IMR-90 (cell line): ENCODE results near the gene CPEB2. TPM values are rescaled to one million over a fixed set of nuclear protein-coding genes. Genes with fewer than 3 reads are reported as not detected.

ENCODE experiments used
- ATAC-seq: fragments of 200-7000 bp; cut with Tn5 transposase; 2 replicates; pipeline ENCODE4 v1.9.1; 2020; ENCODE audit warnings: low read depth, mild to moderate bottlenecking, moderate library complexity
- BruUV-seq: library from RNA; stranded (reverse); fragments of 400-500 nt; replicated peaks from 2 replicates; lab custom pipeline; 2021; lab: Mats Ljungman, UMichigan
- CTCF ChIA-PET: fragments of 300-600 bp; formaldehyde crosslinking; extraction: SDS; loops from one replicate; lab custom pipeline; 2021; ENCODE audit warnings: antibody characterized with exemption; lab: Yijun Ruan, JAX
- POLR2A ChIA-PET: fragments of 300-600 bp; sonication (Branson Sonifier 250); formaldehyde crosslinking; loops from one replicate; lab custom pipeline; 2022; ENCODE audit warnings: antibody characterized with exemption; ENCODE audit not compliant: unreplicated experiment; lab: Charles Lee
- DNase-seq: peaks from one replicate; pipeline ENCODE4 v3.0.0; 2013
- H2AFZ ChIP-seq: replicated peaks from 2 replicates; pipeline ENCODE3; 2013; ENCODE audit warnings: low read length, mild to moderate bottlenecking; ENCODE audit not compliant: poor library complexity
- H2AK5ac ChIP-seq: 2 replicates; pipeline ENCODE4 v1.6.1; 2013; ENCODE audit warnings: low read depth, low read length, inconsistent platforms
- H2AK9ac ChIP-seq: replicated peaks from 2 replicates; pipeline ENCODE3; 2013; ENCODE audit warnings: mild to moderate bottlenecking, low read depth, low read length, moderate library complexity; ENCODE audit not compliant: poor library complexity
- H2BK120ac ChIP-seq: 2 replicates; pipeline ENCODE4 v1.6.1; 2013; ENCODE audit warnings: low read depth, low read length, inconsistent platforms
- H2BK15ac ChIP-seq: 3 replicates; pipeline ENCODE4 v1.6.1; 2013; ENCODE audit warnings: low read depth, low read length, inconsistent platforms
- H2BK20ac ChIP-seq: 2 replicates; pipeline ENCODE4 v1.6.1; 2013; ENCODE audit warnings: low read depth, mild to moderate bottlenecking, inconsistent platforms, low read length, moderate library complexity
- H2BK5ac ChIP-seq: 2 replicates; pipeline ENCODE4 v1.6.1; 2013; ENCODE audit warnings: mild to moderate bottlenecking, low read depth, low read length, inconsistent platforms; ENCODE audit not compliant: poor library complexity, severe bottlenecking
- H3K14ac ChIP-seq: replicated peaks from 2 replicates; pipeline ENCODE4 v1.6.1; 2013; ENCODE audit warnings: low read depth, low read length, inconsistent platforms
- H3K18ac ChIP-seq: 2 replicates; pipeline ENCODE4 v1.6.1; 2013; ENCODE audit warnings: low read depth, low read length, control low read depth
- H3K23ac ChIP-seq: 2 replicates; pipeline ENCODE4 v1.6.1; 2013; ENCODE audit warnings: low read depth, low read length, inconsistent platforms
- H3K27ac ChIP-seq: 2 replicates; pipeline ENCODE4 v1.5.1; 2013; ENCODE audit warnings: mild to moderate bottlenecking, control low read depth, low read length; ENCODE audit not compliant: insufficient read depth
- H3K27me3 ChIP-seq: 2 replicates; pipeline ENCODE4 v1.6.1; 2013; ENCODE audit warnings: low read length; ENCODE audit not compliant: control insufficient read depth, insufficient read depth
- H3K36me3 ChIP-seq: 2 replicates; pipeline ENCODE4 v1.6.1; 2013; ENCODE audit warnings: low read length, mixed read lengths; ENCODE audit not compliant: control insufficient read depth, insufficient read depth
- H3K4ac ChIP-seq: 2 replicates; pipeline ENCODE4 v1.6.1; 2013; ENCODE audit warnings: low read depth, low read length, inconsistent platforms
- H3K4me1 ChIP-seq: 2 replicates; pipeline ENCODE4 v1.6.1; 2013; ENCODE audit warnings: low read length, mixed read lengths; ENCODE audit not compliant: control insufficient read depth, insufficient read depth
- H3K4me2 ChIP-seq: 2 replicates; pipeline ENCODE4 v1.6.1; 2013; ENCODE audit warnings: low read depth, mild to moderate bottlenecking, control low read depth, low read length, moderate library complexity
- H3K4me3 ChIP-seq: 2 replicates; pipeline ENCODE4 v1.5.1; 2013; ENCODE audit warnings: low read depth, mild to moderate bottlenecking, control low read depth, low read length, moderate library complexity; ENCODE audit not compliant: insufficient read depth
- H3K56ac ChIP-seq: 2 replicates; pipeline ENCODE4 v1.6.1; 2013; ENCODE audit warnings: low read length, inconsistent platforms; ENCODE audit not compliant: insufficient read depth; ENCODE audit errors: extremely low read depth
- H3K79me1 ChIP-seq, 2 experiments: 2 replicates each; pipeline ENCODE4 v1.6.1; 2013; ENCODE audit warnings: low read length in 2 of 2, inconsistent platforms in 1 of 2, low read depth in 1 of 2
- H3K9ac ChIP-seq: 2 replicates; pipeline ENCODE4 v1.6.1; 2013; ENCODE audit warnings: low read depth, low read length, control low read depth
- H3K9me1 ChIP-seq: 2 replicates; pipeline ENCODE4 v1.6.1; 2013; ENCODE audit warnings: low read length, inconsistent platforms; ENCODE audit not compliant: insufficient read depth
- H3K9me3 ChIP-seq: 2 replicates; pipeline ENCODE4 v1.6.1; 2013; ENCODE audit warnings: low read length; ENCODE audit not compliant: control insufficient read depth, insufficient read depth
- H4K20me1 ChIP-seq: 2 replicates; pipeline ENCODE4 v1.6.1; 2013; ENCODE audit warnings: low read length, inconsistent platforms; ENCODE audit not compliant: insufficient read depth
- H4K5ac ChIP-seq: 2 replicates; pipeline ENCODE4 v1.6.1; 2013; ENCODE audit warnings: mild to moderate bottlenecking, low read depth, low read length, control low read depth
- H4K8ac ChIP-seq, 2 experiments: 2 replicates each; pipeline ENCODE4 v1.6.1; 2013; ENCODE audit warnings: low read depth in 2 of 2, low read length in 2 of 2, control low read depth in 1 of 2, inconsistent platforms in 1 of 2
- H4K91ac ChIP-seq: 2 replicates; pipeline ENCODE4 v1.6.1; 2013; ENCODE audit warnings: low read depth, low read length, inconsistent platforms; ENCODE audit not compliant: insufficient read depth
- CEBPB ChIP-seq: IDR thresholded peaks from 2 replicates; pipeline ENCODE4 v1.6.1; 2012; ENCODE audit warnings: low read depth, low read length, improper control_type of control experiment
- MAZ ChIP-seq: IDR thresholded peaks from 2 replicates; pipeline ENCODE4 v1.6.1; 2012; ENCODE audit warnings: low read depth, mild to moderate bottlenecking, low read length, improper control_type of control experiment, moderate library complexity, borderline replicate concordance
- WGBS, 2 experiments: methylation state at CpG; one replicate each; pipeline versions ENCODE4 v1.1.5 to v1.1.7; 2013; ENCODE audit warnings: missing lambda C conversion rate in 2 of 2; ENCODE audit not compliant: insufficient read length in 1 of 2; ENCODE audit errors: extremely low coverage in 2 of 2; 5-methylcytosine and 5-hydroxymethylcytosine counted together
- dilution Hi-C: fragments of 300-500 bp; cut with HindIII; formaldehyde crosslinking; loops from one replicate; pipeline ENCODE4 v1.14.3; 2018; ENCODE audit warnings: low sequenced_read_pairs; ENCODE audit not compliant: unreplicated experiment
- in situ Hi-C: fragments of 300-500 bp; cut with MboI; formaldehyde crosslinking; loops from 3 replicates; pipeline ENCODE4 v1.14.3; 2019; ENCODE audit warnings: low sequenced_read_pairs, inconsistent platforms, mixed read lengths
- intact Hi-C: fragments of 100-400 bp; cut with micrococcal nuclease; formaldehyde crosslinking; loops from 2 replicates; pipeline ENCODE4 v1.10.0; 2022
- polyA plus RNA-seq, 3 experiments: library from polyadenylated mRNA; depleted of rRNA; stranded (reverse); fragments of >200 nt; gene quantifications; 2 replicates each; pipeline ENCODE4 v1.2.3, GENCODE V29; 2012; ENCODE audit warnings: low replicate concordance in 1 of 3
- total RNA-seq: library from RNA; depleted of rRNA; stranded (reverse); fragments of >200 nt; gene quantifications from 2 replicates; pipeline ENCODE4 v1.2.3, GENCODE V29; 2012

Gene CPEB2
- total and polyA plus RNA-seq, 2 of the 4 experiments (the other 2 are of a cell fraction), result 10.6 to 12.0 TPM

- TF ChIP-seq MAZ (no peak), CEBPB (0 out of 2 replicates have a peak, but pooled peaks have one; percentile 35)
- Histone ChIP-seq H4K8ac (no peak overlapping the region), H2BK20ac (no peak overlapping the region), H3K56ac (no peak overlapping the region), H3K18ac (no peak overlapping the region), H3K27ac (no peak overlapping the region), H3K9me3 (no peaks in the 10 kb centered on the region), H3K27me3 (no peaks in the 10 kb centered on the region), H2BK15ac (no peak overlapping the region), H2AK9ac (no peak overlapping the region), H4K5ac (no peak overlapping the region), H3K36me3 (peaks cover 5% of the 10 kb centered on the region; the same call in 1 of the 2 replicates), H3K9ac (no peak overlapping the region), H3K14ac (no peak overlapping the region), H3K4me3 (no peak overlapping the region), H3K23ac (no peak overlapping the region), H3K4ac (no peak overlapping the region), H2AK5ac (no peak overlapping the region), H2BK120ac (no peak overlapping the region), H2AFZ (no peak overlapping the region), H3K9me1 (no peaks in the 10 kb centered on the region), H3K4me1 (no peaks in the 10 kb centered on the region; the same call in 1 of the 2 replicates), H4K20me1 (no peaks in the 10 kb centered on the region), H2BK5ac (peak overlapping the region; percentile 36), H3K79me1 (peaks cover 3 to 10% of the 10 kb centered on the region in 2 experiments; a peak in 2 of 4 replicates), H4K91ac (no peak overlapping the region), H3K4me2 (no peak overlapping the region)
- DNase-seq, result peak; percentile 13
- POLR2A ChIA-PET, result no interaction called here
- intact Hi-C loops (no loop called here), dilution Hi-C loops (no loop called here), in situ Hi-C loops (no loop called here)
- CTCF ChIA-PET, result no interaction called here
- no CpG with 5 or more reads among the region's 3 CpGs for WGBS, 2 experiments
- no TSS peak for BruUV-seq
- peak; percentile 31 for ATAC-seq
Observed at GRCh38 chr4:15040916-15041463, 38.7 kb downstream of the CPEB2 start.
